UCSD-AML1 (cell line): ENCODE measurements around the gene D2HGDH.
A peak's percentile ranks its signal among the peaks of the same experiment; 100 is the strongest.

Experiments
- DNase-seq: peaks from one replicate; lab custom pipeline; 2025; ENCODE audit not compliant: unreplicated experiment; lab: John Stamatoyannopoulos, UW

The D2HGDH gene

GRCh38 chr2:241734467-241735208 lies at the start of gene D2HGDH:
Gene D2HGDH (plus strand): TSS chr2:241734630. CDS start chr2:241735225, 595 bp downstream.
- DNase-seq = peak; percentile 94

GRCh38 chr2:241686324-241686649 lies 48.1 kb upstream of the D2HGDH start:
- no peak for DNase-seq

GRCh38 chr2:241686650-241687425 lies 47.6 kb upstream of the D2HGDH start, which contains the start of gene DTYMK:
Gene DTYMK (minus strand): TSS chr2:241686815. CDS start chr2:241686783, 32 bp downstream.
- peak; percentile 98 for DNase-seq

GRCh38 chr2:241689306-241689705 lies 45.1 kb upstream of the D2HGDH start:
- DNase-seq = no peak

DNA sequence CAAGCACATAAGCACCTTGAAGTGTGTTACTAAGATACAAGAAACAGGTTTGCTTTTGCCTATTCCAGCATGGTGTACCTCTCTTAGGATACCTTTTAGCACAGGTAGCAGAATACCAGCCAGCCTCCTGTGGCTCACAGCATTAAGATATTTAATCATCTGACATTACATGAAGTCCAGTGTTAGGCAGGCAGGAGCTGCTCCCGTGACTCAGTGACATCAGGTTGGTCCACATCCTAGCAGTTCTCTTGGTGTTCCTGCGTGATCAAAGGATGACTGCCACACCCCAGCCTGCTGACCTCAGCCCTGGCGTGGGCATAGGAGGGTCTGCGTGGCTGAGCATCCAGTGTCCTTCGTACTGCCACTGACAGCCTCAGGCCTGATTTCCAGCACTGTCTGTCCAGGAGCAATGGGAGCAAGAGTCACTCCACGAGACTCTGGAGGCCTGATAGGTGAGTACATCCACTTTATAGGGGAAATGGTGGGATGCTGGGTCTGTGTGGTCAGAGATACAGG lies 44.2 kb upstream of the D2HGDH start:
- no peak for DNase-seq

DNA sequence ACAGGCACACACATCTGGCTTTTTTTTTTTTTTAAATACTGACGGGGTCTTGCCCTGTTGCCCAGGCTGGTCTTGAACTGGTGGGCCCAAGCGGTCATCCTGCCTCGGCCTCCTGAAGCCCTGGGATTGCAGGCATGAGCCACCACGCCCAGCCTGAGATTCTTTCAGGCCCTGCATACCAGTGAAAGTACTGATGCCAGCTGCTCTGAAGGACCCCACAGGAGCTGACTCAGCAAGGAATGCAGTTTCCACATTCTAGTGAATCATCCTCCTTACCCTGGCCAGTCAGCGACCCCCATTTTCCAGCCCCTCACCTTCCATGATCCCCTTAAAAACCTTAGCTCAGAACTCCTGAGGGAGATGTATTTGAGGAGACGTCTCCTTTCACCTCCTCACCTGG lies 42.0 kb upstream of the D2HGDH start:
- no peak for DNase-seq

GRCh38 chr2:241695651-241696050 lies 38.8 kb upstream of the D2HGDH start:
- DNase-seq = no peak

- no peak for DNase-seq
These were observed 33.4 kb upstream of the D2HGDH start for GRCh38 chr2:241701149-241701398.

DNA sequence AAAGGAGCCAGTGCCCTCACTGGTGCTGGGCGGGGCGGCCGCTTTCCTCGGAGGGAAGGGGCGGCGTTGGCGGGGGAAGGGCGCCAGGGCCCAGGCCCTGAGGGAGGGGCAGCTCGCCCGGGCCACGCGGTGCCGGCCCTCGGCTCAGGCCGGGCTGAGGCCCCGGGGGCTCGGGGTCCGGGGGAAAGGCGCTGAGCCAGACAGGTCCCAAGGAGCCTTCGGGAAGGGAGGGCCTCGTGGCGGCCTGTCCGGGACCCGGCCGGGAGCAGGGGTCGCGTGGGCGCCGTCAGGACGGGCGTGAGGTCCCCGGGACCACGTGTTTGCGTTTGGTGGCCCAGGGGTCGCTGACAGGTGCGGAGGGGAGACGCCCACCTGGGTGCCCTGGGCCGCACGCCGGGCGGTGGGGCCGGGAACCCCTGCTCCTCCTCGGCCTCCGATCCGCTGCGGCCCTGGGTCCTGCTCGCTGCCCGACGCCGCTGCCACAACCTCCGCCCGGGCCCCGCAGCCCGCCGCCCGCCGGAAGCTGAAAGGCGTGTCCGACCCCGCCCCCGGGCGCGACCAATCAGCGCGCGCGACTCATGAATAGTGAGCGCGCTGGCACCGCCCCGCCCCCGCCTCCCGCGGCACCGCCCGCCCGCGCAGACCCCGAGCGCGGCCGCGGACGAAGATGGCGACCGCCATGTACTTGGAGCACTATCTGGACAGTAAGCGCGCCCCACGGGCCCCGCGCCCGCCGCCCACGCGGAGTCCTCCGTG lies 32.9 kb upstream of the D2HGDH start, which contains the start of gene ING5:
ING5 (plus strand) TSS at position 641 of the 756 bp plus-strand sequence; CDS start at position 668, 27 bp downstream.
- peak; percentile 95 for DNase-seq

DNA sequence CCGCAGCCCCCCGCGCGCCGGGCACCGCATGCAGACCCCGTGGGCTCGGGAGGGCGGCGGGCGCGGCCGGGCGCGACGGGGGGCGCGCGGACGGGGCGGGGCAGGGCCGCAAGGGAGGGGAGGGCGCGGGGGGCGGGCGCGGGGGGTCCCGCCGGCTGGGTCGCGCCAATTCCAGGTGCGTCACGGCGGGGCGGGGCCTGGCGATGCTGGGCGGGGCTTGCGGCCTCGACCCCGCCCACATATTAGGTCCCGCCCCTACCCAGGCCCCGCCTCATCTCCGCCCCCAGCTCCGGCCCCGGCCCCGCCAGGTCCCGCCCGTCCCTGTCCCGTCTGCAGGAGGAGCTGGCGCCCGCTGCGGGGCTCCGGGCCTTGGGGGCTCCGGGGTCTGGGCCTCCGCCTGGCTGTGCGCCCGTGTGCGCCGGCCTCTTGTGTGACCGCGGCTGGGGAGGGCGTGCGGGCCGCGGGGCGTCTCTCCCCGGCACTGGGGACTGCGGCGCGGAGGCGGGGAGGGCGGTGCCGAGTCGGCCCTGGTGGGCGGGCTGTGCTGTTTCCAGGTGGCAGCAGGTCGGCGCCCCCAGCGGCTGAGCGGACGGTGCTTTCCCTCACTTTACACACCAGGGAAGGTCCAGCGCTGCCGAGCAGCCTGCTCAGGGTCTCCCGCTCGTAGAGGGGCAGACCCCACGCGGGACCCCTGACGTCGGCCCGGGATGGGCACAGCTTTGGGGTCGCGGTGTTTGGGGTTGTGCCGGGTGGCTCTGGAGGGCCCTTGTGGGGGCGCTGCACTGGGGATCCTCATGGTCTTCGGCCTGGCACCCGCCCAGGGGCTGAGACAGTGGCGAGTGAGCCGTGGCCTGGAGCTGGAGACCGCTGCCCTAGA lies 32.0 kb upstream of the D2HGDH start:
- peak; percentile 89 for DNase-seq

DNA sequence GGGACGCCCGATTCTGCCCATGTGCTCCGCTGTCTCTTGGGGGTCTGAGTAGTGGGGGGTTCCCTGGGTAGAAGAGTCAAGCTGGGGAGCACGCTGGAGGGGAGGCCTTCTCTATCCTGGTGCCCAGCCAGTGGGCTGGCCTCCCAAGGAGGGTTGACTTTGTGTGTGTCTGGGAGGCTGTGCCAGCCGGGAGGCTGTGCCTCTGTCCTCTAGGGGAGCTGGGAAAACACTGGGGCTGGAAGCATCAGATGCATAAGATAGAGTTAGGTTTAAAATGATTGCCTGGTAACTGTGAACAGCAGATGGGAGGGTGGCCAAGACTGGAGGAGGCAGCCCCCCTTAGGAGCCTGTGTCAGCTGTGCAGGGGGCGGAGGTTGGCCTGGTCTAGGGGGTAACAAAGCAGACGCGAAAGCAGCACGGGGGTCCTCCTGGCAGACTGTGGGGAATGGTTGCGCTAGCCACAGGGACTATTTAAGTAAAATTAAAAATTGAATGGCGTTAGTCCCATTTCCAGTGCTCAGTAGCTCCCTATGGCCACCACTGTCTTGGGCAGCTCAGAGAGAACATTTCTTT lies 31.3 kb upstream of the D2HGDH start:
- DNase-seq = no peak

DNA sequence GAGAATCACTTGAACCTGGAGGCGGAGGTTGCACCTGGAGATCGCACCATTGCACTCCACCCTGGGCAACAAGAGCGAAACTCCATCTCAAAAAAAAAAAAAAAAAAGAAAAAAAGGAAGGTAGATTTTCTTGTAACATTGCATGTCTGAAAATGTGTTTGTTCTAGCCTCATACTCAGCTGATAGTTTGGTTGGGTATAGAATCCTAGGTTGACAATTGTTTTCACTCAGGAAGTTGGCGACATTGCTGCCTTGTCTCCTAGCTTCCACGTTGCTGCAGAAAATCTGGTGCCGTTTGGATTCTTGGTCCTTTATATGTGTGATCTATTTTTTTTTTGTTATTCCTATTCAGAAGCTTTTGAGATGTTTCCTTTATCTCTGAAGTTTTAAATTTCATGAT lies 27.9 kb upstream of the D2HGDH start:
- no peak for DNase-seq

GRCh38 chr2:241708879-241709278 lies 25.6 kb upstream of the D2HGDH start:
- no peak for DNase-seq

DNA sequence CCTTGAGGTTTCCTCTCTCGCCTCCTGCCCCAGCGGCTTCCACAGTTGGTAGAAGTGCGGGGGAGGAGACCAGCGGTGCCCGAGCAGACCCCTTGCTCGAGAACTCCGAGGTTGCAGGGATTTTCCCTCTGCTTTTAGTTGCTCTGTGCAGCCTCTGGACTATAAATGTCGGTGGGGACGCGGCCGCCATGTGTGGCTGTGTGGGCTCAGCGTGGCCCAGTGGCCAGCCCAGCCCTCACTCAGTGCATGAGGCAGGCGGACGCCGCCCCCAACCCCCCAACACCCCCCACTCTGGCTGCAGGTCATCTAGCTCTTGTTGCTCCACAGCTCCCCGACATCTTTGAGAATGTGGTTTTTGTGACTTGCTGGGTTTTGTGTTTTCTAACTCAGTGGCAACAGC lies 15.3 kb upstream of the D2HGDH start:
- no peak for DNase-seq

DNA sequence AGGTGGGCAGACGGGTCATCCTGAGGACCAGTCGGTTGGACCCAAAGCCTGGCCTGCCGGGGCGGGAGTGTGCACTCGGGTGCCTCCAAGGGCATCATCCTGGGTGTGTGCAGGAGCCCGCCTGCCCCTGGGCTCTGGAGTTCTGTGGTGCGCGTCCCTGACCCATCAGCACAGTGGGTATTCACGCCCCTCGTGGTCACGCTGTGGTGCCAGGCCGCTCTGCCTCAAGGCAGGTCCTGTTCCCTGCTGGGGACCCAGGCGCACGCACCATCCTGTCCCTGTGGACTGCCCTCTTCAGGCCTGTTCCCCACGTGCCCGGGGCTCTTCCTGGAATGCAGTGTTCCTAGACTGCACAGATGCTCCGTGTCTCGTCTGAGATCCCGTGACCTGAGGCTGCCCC lies 14.3 kb upstream of the D2HGDH start:
- DNase-seq = no peak

DNA sequence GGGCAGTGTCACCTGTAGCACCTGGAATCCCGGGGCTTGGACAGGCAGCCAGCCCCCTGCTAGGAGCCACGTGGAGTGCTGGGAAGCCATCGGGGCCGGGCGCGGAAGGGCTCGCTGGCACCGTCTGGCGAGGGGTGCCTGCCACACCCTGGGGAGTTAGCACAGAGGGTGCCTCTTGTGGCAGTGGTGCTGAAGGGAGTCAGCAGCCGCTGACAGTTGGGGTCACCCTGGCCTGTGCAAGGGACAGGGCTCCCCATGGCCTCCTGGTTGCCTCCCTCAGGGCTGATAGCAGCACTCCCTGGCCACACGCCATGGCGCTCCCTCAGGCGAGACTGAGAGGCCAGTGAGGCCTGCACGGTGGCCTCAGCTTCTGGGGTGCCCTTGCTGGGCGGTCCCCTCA lies 13.9 kb upstream of the D2HGDH start:
- DNase-seq = no peak

- no peak for DNase-seq
These were observed 12.6 kb upstream of the D2HGDH start for GRCh38 chr2:241721852-241722251.

- no peak for DNase-seq
These were observed 11.5 kb upstream of the D2HGDH start for GRCh38 chr2:241722896-241723454.

- DNase-seq = peak; percentile 31
These were observed 10.0 kb upstream of the D2HGDH start for GRCh38 chr2:241724259-241724974.
